Measurements from ENCODE around the gene ZBTB17. TPM values are rescaled to one million over a fixed set of nuclear protein-coding genes. Genes with fewer than 3 reads are reported as not detected.

The ZBTB17 gene
- total and polyA plus RNA-seq, 2 experiments from 2014 or later = 21.9 to 26.6 TPM

GRCh38 chr1:15923241-15923640 lies 52.7 kb downstream of the ZBTB17 start (continued):
- no peak for TF ChIP-seq NANOG (IDR thresholded peaks at IDR 0.05; ENCODE audit: borderline replicate concordance)
- TF ChIP-seq CREB1 (CRISPR knock-in tag; IDR thresholded peaks at IDR 0.05; ENCODE audit: low read depth) = no peak
- no peak for TF ChIP-seq POLR2AphosphoS5 (IDR thresholded peaks at IDR 0.05; ENCODE audit: low read depth)

- H3K27ac Mint-ChIP-seq = no peak overlapping the region
- TF ChIP-seq CTCF (conservative IDR thresholded peaks at IDR 0.05; ENCODE audit: low read depth in 2 of 2) (no peak), EZH2 (IDR thresholded peaks at IDR 0.05; ENCODE audit: low read depth, unreplicated experiment) (no peak), REST (IDR thresholded peaks at IDR 0.05; ENCODE audit: unreplicated experiment) (no peak), ZNF114 (CRISPR knock-in tag; IDR thresholded peaks at IDR 0.05) (no peak), ETS1 (IDR thresholded peaks at IDR 0.05) (no peak), POLR2AphosphoS5 (IDR thresholded peaks at IDR 0.05; ENCODE audit: low read depth) (no peak), ZNF331 (CRISPR knock-in tag; IDR thresholded peaks at IDR 0.05; ENCODE audit: low read depth) (no peak), ZNF462 (CRISPR knock-in tag; IDR thresholded peaks at IDR 0.05) (no peak), EZH2phosphoT487 (IDR thresholded peaks at IDR 0.05; ENCODE audit: unreplicated experiment) (no peak)
- H3K4me2 ChIP-seq = no peak overlapping the region
- H3K4me1 ChIP-seq (ENCODE audit: insufficient read depth) = no peaks in the 10 kb centered on the region
- H3F3A ChIP-seq (replicated peaks; ENCODE audit: low read depth) = no peaks in the 10 kb centered on the region; the same call in 1 of the 2 replicates
- H3K9me2 ChIP-seq (ENCODE audit: insufficient read depth) = no peaks in the 10 kb centered on the region
- no peaks in the 10 kb centered on the region for H3K9me3 Mint-ChIP-seq
- H3K27ac ChIP-seq (ENCODE audit: low read depth) = no peak overlapping the region
- peaks cover 3% of the 10 kb centered on the region for H3K27me3 Mint-ChIP-seq (ENCODE audit: insufficient read depth, low read depth, poor library complexity)
- H3K36me3 ChIP-seq (ENCODE audit: insufficient read depth) = peaks cover 17% of the 10 kb centered on the region
- H3K4me1 Mint-ChIP-seq = peaks cover 4% of the 10 kb centered on the region; the same call in 2 of the 3 replicates
- no peak overlapping the region for H3K4me3 ChIP-seq
- H3K79me2 ChIP-seq (replicated peaks; ENCODE audit: insufficient read depth) = no peaks in the 10 kb centered on the region
- no peak overlapping the region for H2AFZ ChIP-seq
- H3K27me3 ChIP-seq (ENCODE audit: insufficient read depth) = no peaks in the 10 kb centered on the region
- H3K36me3 Mint-ChIP-seq (ENCODE audit: low read depth) = peaks cover 61% of the 10 kb centered on the region; the same call in 2 of the 3 replicates
- ATAC-seq (no peak), DNase-seq (ENCODE audit: low spot score) (no peak)
- no peak overlapping the region for H3K4me3 Mint-ChIP-seq
- no peaks in the 10 kb centered on the region; the same call in 1 of the 2 replicates for H4K20me1 ChIP-seq (replicated peaks; ENCODE audit: insufficient read depth)
These were observed 56.8 kb downstream of the ZBTB17 start for GRCh38 chr1:15918962-15919715.

Data from GM23338 (cell line).